SIG-M5 treated with dmso at 0.1 percent for 504 hours (cell line): ENCODE data around the gene SKA2.
"Not testable (repeated sequence)": the region's sequence is repeated elsewhere in the genome, so short reads cannot be mapped to it uniquely, and the experiment has no call there.

Experiments
- DNase-seq: peaks from one replicate; lab custom pipeline; 2025; ENCODE audit not compliant: unreplicated experiment; lab: John Stamatoyannopoulos, UW

SKA2 gene

GRCh38 chr17:59154721-59155438, at the start of gene SKA2:
Gene SKA2 (minus strand): TSS chr17:59155186. CDS start chr17:59155163, 23 bp downstream.
- DNase-seq, result peak; percentile 92

GRCh38 chr17:59202320-59202719, 47.3 kb upstream of the SKA2 start:
- no peak for DNase-seq

DNA sequence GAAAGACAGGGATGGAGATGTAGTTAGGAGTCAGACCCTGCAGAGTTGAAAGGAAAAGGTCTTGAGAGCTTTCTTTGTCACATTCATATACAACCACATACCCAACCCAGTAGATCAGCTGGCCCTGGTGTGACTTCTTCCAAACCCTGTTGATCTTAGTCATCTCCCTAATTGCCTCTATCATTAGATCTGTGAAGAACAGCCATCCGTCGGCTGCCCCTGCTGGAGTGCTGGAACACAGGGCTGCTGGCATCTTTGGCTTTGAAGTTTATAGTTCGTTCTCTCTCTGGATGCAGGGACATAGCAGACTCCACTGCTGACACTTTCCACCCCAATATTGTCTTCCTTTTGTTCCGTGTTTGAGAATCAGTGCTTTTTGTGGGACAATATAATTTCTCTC, 44.4 kb upstream of the SKA2 start:
- DNase-seq, result no peak

GRCh38 chr17:59193336-59193862, 38.4 kb upstream of the SKA2 start:
- DNase-seq, result no peak

DNA sequence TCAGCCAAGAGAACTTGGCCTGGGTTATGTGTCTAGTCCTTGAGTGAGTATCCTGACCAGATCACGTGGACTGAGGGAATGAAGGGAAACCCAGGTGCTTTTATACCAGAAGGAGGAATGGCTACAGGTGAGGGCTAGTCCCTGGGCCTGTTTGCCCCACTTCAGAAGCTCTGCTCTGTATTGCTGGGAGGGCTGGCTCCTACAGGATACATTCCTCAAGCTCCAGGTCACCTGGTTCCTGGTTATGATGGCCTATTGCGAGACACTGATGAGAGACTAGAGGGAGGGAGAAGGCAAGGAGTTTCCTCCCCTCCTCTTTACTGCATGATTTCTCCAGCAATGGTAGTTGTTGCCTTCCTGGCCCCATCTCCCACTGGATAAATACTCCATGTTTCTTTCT, 35.8 kb upstream of the SKA2 start:
- no peak for DNase-seq

DNA sequence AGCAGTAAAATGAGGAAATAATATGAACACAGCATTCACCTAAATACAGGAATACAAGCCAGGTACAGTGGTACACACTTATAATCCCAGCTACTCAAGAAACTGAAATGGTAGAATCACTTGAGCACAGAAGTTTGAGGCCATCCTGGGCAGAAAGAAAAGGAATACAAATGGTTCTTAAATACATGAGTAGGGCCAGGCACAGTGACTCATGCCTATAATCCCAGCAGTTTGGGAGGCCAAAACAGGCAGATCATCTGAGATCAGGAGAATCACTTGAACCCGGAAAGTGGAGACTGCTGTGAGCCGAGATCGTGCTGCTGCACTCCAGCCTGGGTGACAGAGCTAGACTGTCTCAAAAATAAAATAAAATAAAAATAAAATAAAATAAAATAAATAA, 31.9 kb upstream of the SKA2 start:
- DNase-seq, result no peak

GRCh38 chr17:59185997-59186396, 31.0 kb upstream of the SKA2 start:
- no peak for DNase-seq

- DNase-seq, result no peak
Measured at GRCh38 chr17:59181481-59181880, 26.5 kb upstream of the SKA2 start.

DNA sequence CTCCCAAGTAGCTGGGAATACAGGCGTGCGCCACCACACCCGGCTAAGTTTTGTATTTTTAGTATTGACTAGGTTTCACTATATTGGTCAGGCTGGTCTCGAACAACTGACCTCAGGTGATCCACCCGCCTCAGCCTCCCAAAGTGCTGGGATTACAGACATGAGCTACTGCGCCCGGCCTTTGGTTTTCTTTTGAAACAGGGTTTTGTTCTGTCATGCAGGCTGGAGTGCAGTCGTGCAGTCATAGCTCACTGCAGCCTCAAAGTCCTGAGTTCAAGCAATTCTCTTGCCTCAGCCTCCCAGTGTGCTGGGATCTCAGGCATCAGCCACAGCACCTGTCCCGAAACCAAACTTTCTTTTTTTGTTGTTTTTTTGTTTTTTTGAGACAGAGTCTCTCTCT, 25.6 kb upstream of the SKA2 start:
- no peak for DNase-seq

DNA sequence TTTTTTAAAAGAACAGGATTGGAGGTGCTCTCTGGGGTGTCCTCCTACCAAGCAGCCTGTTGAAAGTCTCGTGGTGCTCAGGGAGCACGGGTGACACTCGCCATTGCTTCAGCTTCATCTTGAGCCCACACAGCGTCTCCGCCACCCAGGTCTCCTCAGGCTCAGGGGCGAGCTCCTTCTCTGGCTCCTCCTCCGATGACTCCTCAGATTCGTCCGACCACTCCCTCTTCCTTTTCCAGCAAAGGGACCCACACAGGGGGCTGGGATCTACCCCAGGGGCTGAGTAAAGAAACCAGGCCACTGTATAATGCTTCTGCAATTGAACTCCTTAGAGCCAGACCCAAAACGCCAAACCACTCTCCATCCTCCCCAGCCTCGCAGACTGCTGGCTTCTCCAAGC, 24.6 kb upstream of the SKA2 start:
- DNase-seq, result not testable (repeated sequence)

DNA sequence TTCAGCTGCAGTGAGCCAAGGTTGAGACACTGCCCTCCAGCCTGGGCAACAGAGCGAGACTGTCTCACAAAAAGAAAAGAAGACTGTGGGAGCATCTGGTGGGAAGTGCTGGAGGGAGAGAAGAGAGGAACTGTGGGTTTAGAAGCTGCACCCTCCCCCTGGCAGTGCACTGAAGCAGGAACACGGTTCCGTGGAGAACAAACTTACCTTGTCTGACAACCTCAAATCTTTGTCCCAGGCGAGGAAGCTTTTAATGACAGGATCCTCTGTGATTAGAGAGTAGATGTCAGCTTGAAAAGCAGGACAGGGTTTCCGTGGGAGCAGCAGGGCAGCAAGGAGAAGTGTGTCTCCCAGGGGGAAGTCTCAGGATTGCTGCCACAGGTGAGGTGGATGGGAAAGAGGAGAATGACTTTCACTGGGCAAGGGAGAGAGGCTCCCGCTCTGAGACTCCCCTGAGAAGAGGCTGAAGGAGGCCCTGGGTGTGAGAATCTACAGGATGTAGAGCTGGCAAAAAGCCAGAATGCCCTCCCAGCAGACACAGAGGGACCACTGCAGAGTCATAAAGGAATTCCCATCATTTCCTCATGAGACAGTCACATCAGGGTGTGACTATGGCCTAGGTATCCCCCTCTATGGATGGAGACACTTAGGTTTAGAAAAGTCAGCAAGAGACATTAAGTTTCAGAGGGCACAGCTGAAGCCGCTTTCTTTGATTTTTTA, 23.4 kb upstream of the SKA2 start:
- no peak for DNase-seq

DNA sequence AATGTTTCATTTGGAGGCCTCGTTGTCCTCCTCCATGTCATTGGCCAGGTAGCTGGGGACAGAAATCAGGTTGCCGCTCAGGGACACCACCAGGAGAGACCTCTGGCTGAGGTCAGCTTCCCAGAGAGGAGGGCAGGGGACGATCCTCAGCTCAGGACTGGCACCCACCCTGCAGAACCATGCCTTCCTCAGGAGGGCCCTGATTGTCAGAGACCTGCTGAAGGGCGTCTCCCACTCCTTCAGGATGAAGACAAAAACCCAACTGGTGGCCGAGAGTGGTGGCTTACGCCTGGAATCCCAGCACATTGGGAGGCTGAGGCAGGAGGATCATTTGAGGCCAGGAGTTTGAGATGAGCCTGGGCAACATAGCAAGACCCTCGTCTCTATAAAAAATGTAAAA, 20.1 kb upstream of the SKA2 start:
- DNase-seq, result no peak

GRCh38 chr17:59174671-59175070, 19.7 kb upstream of the SKA2 start:
- DNase-seq, result no peak

DNA sequence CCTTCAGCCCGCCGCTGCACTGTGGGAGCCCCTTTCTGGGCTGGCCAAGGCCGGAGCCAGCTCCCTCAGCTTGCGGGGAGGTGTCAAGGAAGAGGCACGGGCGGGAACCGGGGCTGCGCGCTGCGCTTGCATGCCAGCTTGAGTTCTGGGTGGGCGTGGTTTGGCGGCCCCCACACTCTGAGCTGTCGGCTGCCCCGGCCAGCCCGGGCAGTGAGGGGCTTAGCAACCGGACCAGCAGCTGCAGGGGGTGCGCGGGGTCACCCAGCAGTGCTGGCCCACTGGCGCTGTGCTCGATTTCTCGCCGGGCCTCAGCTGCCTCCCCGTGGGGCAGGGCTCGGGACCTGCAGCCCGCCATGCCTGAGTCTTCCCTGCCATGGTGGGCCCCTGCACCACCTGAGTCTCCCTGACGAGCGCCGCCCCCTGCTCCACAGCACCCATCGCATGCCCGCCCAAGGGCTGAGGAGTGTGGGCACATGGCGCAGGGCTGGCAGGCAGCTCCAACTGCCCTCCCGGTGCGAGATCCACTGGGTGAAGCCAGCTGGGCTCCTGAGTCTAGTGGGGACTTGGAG, 17.5 kb upstream of the SKA2 start:
- DNase-seq, result no peak

GRCh38 chr17:59167571-59168001, 12.6 kb upstream of the SKA2 start:
- no peak for DNase-seq

DNA sequence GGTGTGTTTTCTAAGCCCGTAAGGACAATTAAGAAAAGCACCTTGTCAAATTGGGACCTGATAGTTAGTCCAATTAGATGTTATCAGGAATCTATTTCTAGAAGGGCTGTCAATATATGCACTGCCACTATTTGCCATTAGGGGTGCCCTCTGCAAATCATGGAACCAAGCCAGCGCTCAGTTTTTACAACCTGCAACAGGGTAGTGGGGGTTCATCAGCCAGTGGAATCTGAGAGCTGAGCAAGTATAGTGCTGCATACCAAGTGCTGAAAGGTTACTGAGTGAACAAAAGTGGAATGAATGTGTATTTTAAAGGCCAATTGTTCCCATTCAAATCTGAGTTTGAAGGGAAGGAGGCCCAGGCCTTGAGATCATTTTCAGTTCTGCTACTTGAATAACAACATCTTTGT, 11.0 kb upstream of the SKA2 start:
- peak; percentile 58 for DNase-seq

- DNase-seq, result no peak
Measured at GRCh38 chr17:59161477-59161876, 6.5 kb upstream of the SKA2 start.

- no peak for DNase-seq
Measured at GRCh38 chr17:59160157-59161025, 5.4 kb upstream of the SKA2 start.

DNA sequence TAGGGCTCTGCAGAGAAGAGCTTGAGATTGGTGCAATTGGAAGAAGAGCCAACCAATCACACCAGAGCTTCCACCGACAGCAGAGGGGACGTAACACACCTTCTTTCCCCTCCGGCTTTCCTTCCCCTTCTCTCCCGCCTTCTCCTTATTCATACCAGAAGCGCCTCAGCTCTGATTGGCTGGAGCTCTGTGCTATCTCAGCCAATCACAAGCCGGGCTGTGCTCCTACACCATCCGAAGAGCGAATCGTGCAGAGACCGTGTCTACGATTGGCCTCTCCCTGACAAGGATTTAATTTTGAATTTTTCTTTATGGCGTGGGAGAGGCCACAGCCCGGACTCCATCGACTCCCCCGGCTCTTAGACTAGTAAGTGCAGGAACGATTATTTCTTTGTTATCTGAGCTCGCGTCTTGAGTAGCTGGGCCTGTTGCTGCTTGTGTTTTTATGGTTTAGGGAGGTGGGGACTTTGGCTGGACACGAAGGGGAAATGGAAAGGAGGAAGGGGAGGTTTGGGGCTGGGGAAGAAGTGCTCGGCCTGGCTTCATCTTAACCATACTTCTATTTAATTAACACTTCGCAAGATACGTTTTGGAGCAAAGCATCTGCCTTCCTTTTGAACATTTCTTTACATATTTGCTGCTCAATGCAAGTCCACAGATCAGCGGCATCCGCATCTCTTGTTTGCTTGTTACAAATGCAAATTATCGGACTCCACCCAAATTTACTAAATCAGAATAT, 622 bp upstream of the SKA2 start, which contains the start of gene PRR11:
Gene PRR11 (plus strand): TSS at position 308 of the 739 bp plus-strand sequence. CDS start 14,007 bp downstream, outside the sequence.
- peak; percentile 100 for DNase-seq

DNA sequence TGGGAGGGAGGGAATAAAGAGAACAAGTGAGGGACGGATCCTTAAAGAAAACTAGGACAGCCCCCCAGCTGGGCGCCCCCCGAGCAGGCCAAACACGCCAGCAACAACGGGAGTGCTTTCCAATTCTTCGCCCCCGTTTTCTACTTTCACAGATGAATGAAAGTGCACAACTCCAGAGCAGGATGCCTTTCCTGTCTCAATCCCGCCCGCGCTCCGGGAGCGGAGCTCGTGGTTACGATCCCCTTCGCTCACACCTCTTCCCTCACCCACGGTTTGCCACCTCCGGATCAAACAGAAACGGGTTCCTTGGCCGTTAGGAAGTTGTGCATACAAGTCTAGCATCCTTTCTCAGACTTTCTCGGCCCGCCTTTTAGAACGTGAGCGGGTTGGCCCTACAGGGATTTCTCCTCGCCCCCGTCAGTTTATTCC, 680 bp downstream of the SKA2 start:
- DNase-seq, result peak; percentile 52
